ENCODE results near the gene SPOCD1. TPM values are rescaled to one million over a fixed set of nuclear protein-coding genes. Genes with fewer than 3 reads are reported as not detected.

Gene SPOCD1
- total RNA-seq, 2 donors from 2014 or later, result 0.43 TPM; not detected in 1

- Histone ChIP-seq H3K36me3 (no peaks in the 10 kb centered on the region), H3K27me3 (no peaks in the 10 kb centered on the region), H3K4me3 (no peak overlapping the region), H3K9me3 (no peaks in the 10 kb centered on the region), H3K4me1 (no peaks in the 10 kb centered on the region), H3K27ac (no peak overlapping the region)
- TF ChIP-seq CTCF (IDR thresholded peaks at IDR 0.05), result no peak
- no peak for DNase-seq (ENCODE audit: low spot score)
These were observed 20.6 kb downstream of the SPOCD1 start for GRCh38 chr1:31795096-31795675.

GRCh38 chr1:31793586-31794285, 22.1 kb downstream of the SPOCD1 start:
- Histone ChIP-seq H3K9me3 (no peaks in the 10 kb centered on the region), H3K4me3 (no peak overlapping the region), H3K4me1 (peaks cover 0 to 8% of the 10 kb centered on the region in 2 donors), H3K27me3 (no peaks in the 10 kb centered on the region), H3K36me3 (no peaks in the 10 kb centered on the region), H3K27ac (no peak overlapping the region)
- no peak for DNase-seq (ENCODE audit: low spot score)
- no peak for TF ChIP-seq CTCF (IDR thresholded peaks at IDR 0.05)

GRCh38 chr1:31793086-31793485, 22.7 kb downstream of the SPOCD1 start:
- peaks cover 0 to 15% of the 10 kb centered on the region in 2 donors for H3K4me1 ChIP-seq
- H3K9me3 ChIP-seq, result no peaks in the 10 kb centered on the region
- DNase-seq (ENCODE audit: low spot score), result no peak
- H3K27ac ChIP-seq, result no peak overlapping the region
- H3K27me3 ChIP-seq, result no peaks in the 10 kb centered on the region
- H3K4me3 ChIP-seq, result no peak overlapping the region
- H3K36me3 ChIP-seq, result no peaks in the 10 kb centered on the region
- TF ChIP-seq CTCF (IDR thresholded peaks at IDR 0.05), result no peak

GRCh38 chr1:31792541-31792940, 23.3 kb downstream of the SPOCD1 start:
- DNase-seq (ENCODE audit: low spot score), result no peak
- no peak for TF ChIP-seq CTCF (IDR thresholded peaks at IDR 0.05)
- Histone ChIP-seq H3K27me3 (no peaks in the 10 kb centered on the region), H3K36me3 (no peaks in the 10 kb centered on the region), H3K4me3 (no peak overlapping the region), H3K9me3 (no peaks in the 10 kb centered on the region), H3K4me1 (peaks cover 0 to 15% of the 10 kb centered on the region in 2 donors), H3K27ac (no peak overlapping the region)

GRCh38 chr1:31792116-31792515, 23.7 kb downstream of the SPOCD1 start:
- Histone ChIP-seq H3K27me3 (no peaks in the 10 kb centered on the region), H3K36me3 (no peaks in the 10 kb centered on the region), H3K4me3 (no peak overlapping the region), H3K9me3 (no peaks in the 10 kb centered on the region), H3K27ac (no peak overlapping the region), H3K4me1 (peaks cover 0 to 15% of the 10 kb centered on the region in 2 donors)
- no peak for TF ChIP-seq CTCF (IDR thresholded peaks at IDR 0.05)
- DNase-seq (ENCODE audit: low spot score), result no peak

Data from right atrium auricular region (tissue), 2 donors.